Mucosa of stomach (tissue), 1 donor: ENCODE results near the gene CACHD1.

Source experiments
- H3K27me3 ChIP-seq: one replicate; pipeline ENCODE4 v1.7.0; 2013; ENCODE audit warnings: mild to moderate bottlenecking, low read length; ENCODE audit not compliant: control insufficient read depth, insufficient read depth
- H3K36me3 ChIP-seq: one replicate; pipeline ENCODE4 v1.7.0; 2013; ENCODE audit warnings: low read length; ENCODE audit not compliant: control insufficient read depth, insufficient read depth
- H3K4me1 ChIP-seq: one replicate; pipeline ENCODE4 v1.7.0; 2013; ENCODE audit warnings: mild to moderate bottlenecking, low read length; ENCODE audit not compliant: control insufficient read depth, insufficient read depth
- H3K4me3 ChIP-seq: one replicate; pipeline ENCODE4 v1.7.0; 2013; ENCODE audit warnings: low read length
- H3K9ac ChIP-seq: one replicate; pipeline ENCODE4 v1.7.0; 2013; ENCODE audit warnings: mild to moderate bottlenecking, low read length, moderate library complexity
- H3K9me3 ChIP-seq: one replicate; pipeline ENCODE4 v1.7.0; 2013; ENCODE audit warnings: mild to moderate bottlenecking, low read length, moderate library complexity; ENCODE audit not compliant: control insufficient read depth
- donor health status: Pancreatic carcinoma.

CACHD1 gene

DNA sequence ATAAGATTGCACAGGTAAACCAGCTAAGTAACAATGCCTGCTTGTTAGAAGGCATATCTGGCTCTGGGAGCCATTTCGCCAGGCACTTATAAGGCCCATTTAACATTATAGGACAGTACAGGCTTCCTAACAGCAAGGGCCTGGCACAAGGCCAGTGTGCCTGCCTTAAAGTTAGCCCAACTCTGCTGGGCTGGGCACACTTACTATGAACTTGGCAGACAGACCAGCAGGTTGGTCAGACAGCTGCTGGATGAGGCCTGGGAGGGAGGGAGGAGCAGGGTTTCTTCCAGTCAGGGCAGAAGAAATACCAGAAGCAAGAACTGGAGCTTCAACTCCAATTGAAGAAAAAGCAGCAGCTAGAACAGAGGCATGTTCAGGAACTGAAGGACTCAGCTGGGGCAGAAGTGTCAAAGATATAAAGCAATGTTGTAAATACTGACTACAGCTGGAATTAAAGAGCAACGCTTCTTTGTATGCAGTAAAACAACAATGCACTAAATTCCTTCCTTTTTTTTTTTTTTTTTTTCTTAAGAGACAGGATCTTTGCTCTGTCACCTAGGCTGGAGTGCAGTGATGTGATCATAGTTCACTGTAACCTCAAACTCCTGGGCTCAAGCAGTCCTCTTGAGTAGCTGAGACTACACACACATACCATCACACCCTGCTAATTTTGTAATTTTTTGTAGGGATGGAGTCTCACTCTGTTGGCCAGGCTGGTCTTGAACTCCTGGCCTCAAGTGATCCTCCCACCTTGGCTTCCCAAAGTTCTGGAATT is 4.9 kb downstream of the CACHD1 start:
- H3K27me3 ChIP-seq, result peaks cover 3% of the 10 kb centered on the region
- peaks cover 41% of the 10 kb centered on the region for H3K4me1 ChIP-seq
- no peak overlapping the region for H3K4me3 ChIP-seq
- H3K9me3 ChIP-seq, result no peaks in the 10 kb centered on the region
- H3K36me3 ChIP-seq, result no peaks in the 10 kb centered on the region
- no peak overlapping the region for H3K9ac ChIP-seq

DNA sequence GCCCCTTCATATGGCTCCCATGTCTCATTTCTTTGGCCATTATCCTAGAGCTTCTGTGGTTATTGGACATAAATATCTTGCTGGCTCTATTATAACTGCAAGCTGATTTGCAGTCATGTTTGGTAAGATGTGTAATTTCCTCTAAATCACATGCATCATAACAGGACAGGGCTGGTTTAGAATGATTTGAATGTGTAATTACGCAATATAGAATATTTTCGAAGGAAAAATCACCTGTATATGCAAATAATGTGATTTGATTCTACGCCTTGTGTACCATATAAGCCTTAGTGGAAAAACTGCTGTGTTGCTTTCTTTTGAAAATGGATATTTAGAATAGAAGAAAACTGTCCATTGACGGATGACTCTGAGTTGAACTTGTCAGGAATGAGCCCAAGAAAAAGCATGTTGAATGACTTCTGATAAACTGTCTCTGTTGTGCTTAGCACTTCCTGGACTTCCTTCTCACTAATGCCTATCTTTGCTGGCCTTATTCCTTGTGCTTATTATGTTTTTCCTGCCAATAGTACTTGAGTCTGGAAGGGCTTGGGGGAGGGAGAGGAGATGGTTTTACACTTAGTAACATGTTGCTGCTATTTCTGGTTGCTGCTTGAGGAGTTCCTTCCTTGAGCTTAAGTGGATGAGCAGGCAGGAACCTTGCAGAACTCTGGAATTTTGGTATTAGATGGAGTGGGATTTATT is 6.5 kb downstream of the CACHD1 start:
- Histone ChIP-seq H3K4me1 (peaks cover 47% of the 10 kb centered on the region), H3K36me3 (no peaks in the 10 kb centered on the region), H3K9me3 (no peaks in the 10 kb centered on the region), H3K27me3 (peaks cover 3% of the 10 kb centered on the region), H3K4me3 (no peak overlapping the region), H3K9ac (no peak overlapping the region)

DNA sequence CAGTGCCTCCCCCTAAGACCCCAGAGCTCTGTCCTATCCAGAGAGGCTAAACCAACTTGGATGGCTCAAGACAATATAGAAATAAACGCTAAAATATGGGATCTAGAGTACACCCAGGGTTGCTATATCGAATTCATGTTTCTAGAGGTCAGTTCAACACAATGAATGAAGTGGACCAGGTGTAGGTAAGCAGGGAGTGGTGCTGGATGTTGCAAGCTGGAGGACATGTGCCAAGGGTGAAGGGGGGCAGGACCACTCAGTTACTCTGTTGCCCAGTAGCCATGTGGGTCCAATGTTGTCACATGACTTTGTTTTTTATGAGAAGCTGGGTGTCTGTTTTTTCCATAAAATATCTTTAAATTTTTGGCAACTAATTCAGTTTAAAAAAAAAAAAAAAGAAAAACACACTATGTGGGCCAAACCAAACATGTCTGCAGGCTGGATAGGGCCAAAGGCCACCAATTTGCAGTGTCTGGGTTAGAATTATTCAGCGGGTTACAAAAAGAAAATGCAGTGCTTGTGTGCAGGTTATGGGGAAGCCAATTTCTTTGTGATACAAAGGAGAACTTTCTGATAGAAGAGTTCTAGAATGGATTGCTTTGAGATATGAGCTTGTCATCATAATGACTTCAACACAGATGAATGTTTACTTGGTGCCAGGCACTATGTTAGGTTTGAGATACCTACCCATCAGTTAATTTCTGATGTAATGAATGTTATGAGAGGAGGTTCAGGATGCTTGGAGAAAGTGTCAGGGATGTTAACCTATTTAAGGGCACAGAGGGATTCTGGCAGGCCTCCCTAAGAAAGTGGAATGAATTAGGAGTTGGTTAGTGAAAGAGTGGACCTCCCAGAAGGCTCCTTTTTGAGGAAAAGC is 8.9 kb downstream of the CACHD1 start:
- H3K36me3 ChIP-seq, result no peaks in the 10 kb centered on the region
- H3K9ac ChIP-seq, result no peak overlapping the region
- peaks cover 55% of the 10 kb centered on the region for H3K4me1 ChIP-seq
- H3K4me3 ChIP-seq, result no peak overlapping the region
- H3K9me3 ChIP-seq, result no peaks in the 10 kb centered on the region
- no peaks in the 10 kb centered on the region for H3K27me3 ChIP-seq

DNA sequence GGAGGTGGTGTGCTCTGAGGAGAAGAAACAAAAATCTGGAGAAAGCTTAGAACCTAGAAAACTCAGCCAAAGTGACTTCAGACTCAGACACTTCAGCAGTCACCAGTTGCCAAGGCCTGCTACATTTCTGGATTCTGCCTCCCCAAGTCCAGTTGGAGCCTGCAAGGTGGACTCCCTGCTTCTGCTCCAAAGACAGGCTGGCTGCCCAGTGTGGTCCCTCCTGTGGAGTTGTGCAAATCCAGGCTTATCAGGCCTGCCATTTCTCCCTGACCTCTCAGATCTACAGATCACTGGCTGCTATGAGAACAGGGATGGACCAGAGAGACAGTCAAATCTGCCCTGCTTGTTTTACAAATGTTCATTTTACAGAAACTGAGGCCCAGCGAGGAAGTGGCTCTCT is 9.9 kb downstream of the CACHD1 start:
- peaks cover 54% of the 10 kb centered on the region for H3K4me1 ChIP-seq
- no peaks in the 10 kb centered on the region for H3K9me3 ChIP-seq

DNA sequence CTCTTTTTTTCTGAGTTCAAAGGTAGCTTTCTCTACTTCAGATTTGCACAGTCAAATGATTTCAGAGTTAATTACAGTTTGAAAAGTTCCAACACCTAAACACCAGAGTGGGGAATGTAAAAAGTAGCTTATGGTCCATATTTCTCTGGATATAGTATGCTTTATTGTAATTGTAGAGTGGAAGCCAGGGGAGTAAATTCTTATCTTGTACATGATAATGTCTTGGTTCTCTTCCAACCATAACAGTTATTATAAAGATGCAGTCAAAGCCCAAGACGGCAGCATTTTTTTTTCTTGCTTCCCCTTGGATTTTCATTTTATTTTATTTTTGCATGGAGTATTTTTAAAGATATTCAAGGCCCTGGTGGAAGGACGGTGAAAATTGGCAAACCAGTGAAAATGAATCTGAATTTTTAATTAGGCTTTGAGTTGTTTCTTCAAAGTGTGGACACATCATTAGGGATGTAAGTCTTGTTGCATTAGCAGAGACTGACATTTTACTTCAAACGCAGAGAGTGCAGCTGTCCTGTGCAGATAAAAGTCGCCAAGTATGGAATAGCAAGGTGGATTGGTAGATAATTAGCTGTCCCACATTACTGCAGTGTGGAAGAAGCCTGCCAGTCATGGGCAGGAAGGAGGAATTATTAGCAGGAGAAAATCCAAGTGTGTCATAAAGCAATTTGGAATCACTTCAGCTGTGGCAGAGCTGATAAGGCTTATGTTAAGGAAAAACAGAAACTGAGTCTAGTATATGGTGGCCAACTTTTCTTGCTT is 11.3 kb downstream of the CACHD1 start:
- Histone ChIP-seq H3K4me3 (no peak overlapping the region), H3K4me1 (peaks cover 45% of the 10 kb centered on the region), H3K9ac (no peak overlapping the region), H3K9me3 (no peaks in the 10 kb centered on the region), H3K36me3 (no peaks in the 10 kb centered on the region), H3K27me3 (no peaks in the 10 kb centered on the region)

More for the DNA sequence above, 9.9 kb downstream of the CACHD1 start:
- H3K9ac ChIP-seq, result no peak overlapping the region
- no peaks in the 10 kb centered on the region for H3K27me3 ChIP-seq
- no peaks in the 10 kb centered on the region for H3K36me3 ChIP-seq
- no peak overlapping the region for H3K4me3 ChIP-seq

DNA sequence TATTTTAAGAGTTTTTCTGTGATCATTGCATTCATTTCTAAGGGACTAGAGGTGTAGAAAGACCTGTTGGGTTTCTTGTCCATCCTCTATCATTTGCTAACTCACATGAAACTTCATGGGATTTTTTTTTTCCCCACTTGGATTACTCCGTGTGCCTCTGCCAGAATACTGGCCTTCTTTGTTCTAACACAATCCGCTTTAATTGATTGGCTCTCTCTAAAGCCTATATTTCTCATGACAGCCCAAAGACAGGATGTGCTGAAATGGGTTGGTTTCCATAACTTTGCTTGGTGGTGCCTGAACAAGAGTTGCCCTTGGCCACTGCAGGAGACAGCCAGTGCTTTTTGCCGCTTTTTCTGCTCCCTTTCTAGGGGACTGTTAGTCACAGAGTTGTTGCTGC is 12.2 kb downstream of the CACHD1 start:
- Histone ChIP-seq H3K27me3 (no peaks in the 10 kb centered on the region), H3K9ac (no peak overlapping the region), H3K4me1 (peaks cover 36% of the 10 kb centered on the region), H3K9me3 (no peaks in the 10 kb centered on the region), H3K4me3 (no peak overlapping the region), H3K36me3 (no peaks in the 10 kb centered on the region)

DNA sequence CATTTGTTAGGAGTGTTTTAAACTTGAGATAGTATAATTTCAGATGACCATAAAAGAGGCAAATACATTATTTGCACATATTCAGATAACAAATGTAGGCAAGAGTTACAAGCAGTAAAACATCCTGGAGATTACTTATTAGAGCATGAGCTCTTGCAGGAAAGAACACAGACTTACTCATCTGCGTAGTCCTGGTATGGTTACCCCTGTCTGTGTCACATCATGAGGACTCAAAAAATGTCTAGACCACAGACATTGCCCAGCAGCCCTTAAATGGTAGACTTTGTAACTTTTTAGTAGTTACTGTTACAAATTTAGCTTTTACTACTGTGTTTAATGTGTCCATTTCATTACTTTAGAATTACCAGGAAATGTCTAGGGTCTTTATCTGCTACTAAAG is 12.8 kb downstream of the CACHD1 start:
- H3K9ac ChIP-seq, result no peak overlapping the region
- H3K36me3 ChIP-seq, result no peaks in the 10 kb centered on the region
- H3K4me1 ChIP-seq, result peaks cover 34% of the 10 kb centered on the region
- H3K4me3 ChIP-seq, result no peak overlapping the region
- no peaks in the 10 kb centered on the region for H3K9me3 ChIP-seq
- no peaks in the 10 kb centered on the region for H3K27me3 ChIP-seq

DNA sequence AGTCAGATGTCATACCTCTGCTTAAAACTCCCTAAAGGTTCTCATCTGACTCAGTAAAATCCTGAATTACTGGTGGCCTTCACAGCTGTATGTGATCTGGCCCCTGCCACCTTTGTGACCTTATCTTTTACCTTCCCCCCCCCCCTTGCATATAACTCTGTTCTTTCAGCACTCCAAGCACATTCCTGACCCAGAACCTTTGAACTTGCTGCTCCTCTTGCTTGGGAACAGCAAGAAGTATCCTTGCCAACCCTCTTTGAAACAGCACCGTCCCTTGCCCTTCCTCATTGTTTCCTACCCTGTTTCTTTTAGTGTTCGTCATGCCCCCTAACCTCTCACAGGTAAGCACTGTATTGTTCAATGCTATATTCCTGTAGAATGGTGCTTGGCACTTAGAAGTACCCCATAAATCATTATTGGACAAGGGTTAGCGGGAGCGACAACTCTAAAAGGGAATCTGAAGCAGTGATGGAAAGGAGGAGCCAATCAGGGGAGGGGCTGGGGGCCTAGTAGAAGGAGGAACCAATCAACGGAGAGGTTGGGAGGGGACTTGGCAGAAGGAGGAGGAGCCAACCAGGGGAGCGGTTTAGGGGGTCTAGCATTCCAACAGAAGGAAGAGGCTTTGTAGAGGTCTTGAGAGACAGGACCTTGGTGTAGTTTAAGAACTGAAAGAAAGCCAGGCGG is 13.9 kb downstream of the CACHD1 start:
- H3K9ac ChIP-seq, result no peak overlapping the region
- H3K4me3 ChIP-seq, result no peak overlapping the region
- H3K27me3 ChIP-seq, result no peaks in the 10 kb centered on the region
- H3K36me3 ChIP-seq, result no peaks in the 10 kb centered on the region
- peaks cover 34% of the 10 kb centered on the region for H3K4me1 ChIP-seq
- no peaks in the 10 kb centered on the region for H3K9me3 ChIP-seq

DNA sequence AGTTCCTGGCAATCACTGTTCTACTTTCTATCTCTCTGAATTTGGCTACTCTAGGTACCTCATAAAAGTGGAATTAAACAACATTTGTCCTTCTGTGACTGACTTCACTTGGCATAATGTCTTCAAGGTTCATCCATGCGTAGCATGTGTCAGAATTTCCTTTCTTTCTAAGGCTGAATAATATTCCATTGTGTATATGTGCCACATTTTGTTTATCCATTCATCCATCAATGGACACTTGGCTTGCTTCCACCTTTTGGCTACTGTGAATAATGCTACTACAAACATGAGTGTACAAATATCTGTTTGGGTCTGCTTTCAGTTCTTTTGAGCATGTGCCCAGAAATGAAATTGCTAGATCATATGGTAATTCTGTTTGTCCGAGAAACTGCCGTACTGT is 14.7 kb downstream of the CACHD1 start:
- Histone ChIP-seq H3K4me1 (peaks cover 29% of the 10 kb centered on the region), H3K9ac (no peak overlapping the region), H3K9me3 (no peaks in the 10 kb centered on the region)

DNA sequence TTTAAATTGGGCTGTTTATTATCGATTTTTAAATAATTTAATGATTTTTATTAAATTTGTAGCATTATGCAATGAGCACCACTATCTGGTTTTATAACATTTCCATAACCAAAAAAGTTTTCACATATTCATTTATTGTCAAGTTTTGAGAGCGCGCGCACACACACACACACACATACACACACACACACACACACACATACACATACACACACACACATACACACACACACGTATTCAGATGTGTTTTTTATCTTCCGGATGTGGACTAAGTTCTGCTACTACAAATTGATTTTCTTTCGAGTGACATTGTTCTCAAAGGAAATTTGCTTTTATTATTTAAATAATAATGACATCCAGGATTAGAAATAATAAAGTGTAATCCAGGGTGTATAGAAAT is 16.3 kb downstream of the CACHD1 start:
- H3K9ac ChIP-seq, result no peak overlapping the region
- no peaks in the 10 kb centered on the region for H3K9me3 ChIP-seq
- H3K27me3 ChIP-seq, result no peaks in the 10 kb centered on the region
- no peaks in the 10 kb centered on the region for H3K36me3 ChIP-seq
- no peak overlapping the region for H3K4me3 ChIP-seq
- H3K4me1 ChIP-seq, result peaks cover 32% of the 10 kb centered on the region

More for the DNA sequence above, 14.7 kb downstream of the CACHD1 start:
- Histone ChIP-seq H3K36me3 (no peaks in the 10 kb centered on the region), H3K27me3 (no peaks in the 10 kb centered on the region), H3K4me3 (no peak overlapping the region)

DNA sequence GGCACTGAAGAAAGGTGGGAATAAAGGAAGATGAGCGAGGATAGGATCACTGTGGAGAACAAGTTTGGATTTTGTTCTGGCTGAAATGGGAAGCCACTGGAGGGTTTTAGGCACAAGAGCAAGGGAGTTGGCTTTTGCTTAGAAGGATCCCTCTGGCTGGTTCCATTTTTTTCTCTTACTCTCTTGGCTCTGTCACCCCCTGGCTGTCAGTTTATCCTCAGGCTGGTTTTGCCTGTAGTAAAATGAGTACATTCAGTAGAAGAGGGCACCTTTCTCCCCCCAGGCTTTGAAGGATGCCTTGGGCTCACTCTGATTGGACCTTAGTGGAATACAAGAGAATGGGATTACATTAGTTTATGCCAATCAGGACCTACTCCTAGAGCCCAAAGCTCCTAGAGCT is 17.1 kb downstream of the CACHD1 start:
- H3K9me3 ChIP-seq, result no peaks in the 10 kb centered on the region
- H3K4me3 ChIP-seq, result no peak overlapping the region
- peaks cover 27% of the 10 kb centered on the region for H3K4me1 ChIP-seq
- no peak overlapping the region for H3K9ac ChIP-seq
- H3K36me3 ChIP-seq, result no peaks in the 10 kb centered on the region
- no peaks in the 10 kb centered on the region for H3K27me3 ChIP-seq
